Fibroblast of villous mesenchyme (primary cell): ENCODE measurements around the gene PLXNA1. TPM values are rescaled to one million over a fixed set of nuclear protein-coding genes. Genes with fewer than 3 reads are reported as not detected.

ENCODE experiments used
- DNase-seq: peaks from one replicate; pipeline ENCODE4 v3.0.0-alpha.2; 2010; ENCODE audit warnings: low read depth
- H3K4me3 ChIP-seq: 2 replicates; pipeline ENCODE4 v1.5.1; 2011; ENCODE audit warnings: low read depth, mild to moderate bottlenecking, low read length
- total RNA-seq: library from RNA; depleted of rRNA; stranded (reverse); fragments of >200 nt; gene quantifications from 2 replicates; pipeline ENCODE4 v1.2.3, GENCODE V29; 2012
- TF ChIP-seq, protein P1 (sequence below): IDR thresholded peaks from 2 replicates; pipeline ENCODE4 v1.5.1; 2012; ENCODE audit warnings: low read depth, mild to moderate bottlenecking, low read length; ENCODE audit not compliant: insufficient read depth

The PLXNA1 gene
- total RNA-seq, 1 donor: 63.0 TPM

DNA sequence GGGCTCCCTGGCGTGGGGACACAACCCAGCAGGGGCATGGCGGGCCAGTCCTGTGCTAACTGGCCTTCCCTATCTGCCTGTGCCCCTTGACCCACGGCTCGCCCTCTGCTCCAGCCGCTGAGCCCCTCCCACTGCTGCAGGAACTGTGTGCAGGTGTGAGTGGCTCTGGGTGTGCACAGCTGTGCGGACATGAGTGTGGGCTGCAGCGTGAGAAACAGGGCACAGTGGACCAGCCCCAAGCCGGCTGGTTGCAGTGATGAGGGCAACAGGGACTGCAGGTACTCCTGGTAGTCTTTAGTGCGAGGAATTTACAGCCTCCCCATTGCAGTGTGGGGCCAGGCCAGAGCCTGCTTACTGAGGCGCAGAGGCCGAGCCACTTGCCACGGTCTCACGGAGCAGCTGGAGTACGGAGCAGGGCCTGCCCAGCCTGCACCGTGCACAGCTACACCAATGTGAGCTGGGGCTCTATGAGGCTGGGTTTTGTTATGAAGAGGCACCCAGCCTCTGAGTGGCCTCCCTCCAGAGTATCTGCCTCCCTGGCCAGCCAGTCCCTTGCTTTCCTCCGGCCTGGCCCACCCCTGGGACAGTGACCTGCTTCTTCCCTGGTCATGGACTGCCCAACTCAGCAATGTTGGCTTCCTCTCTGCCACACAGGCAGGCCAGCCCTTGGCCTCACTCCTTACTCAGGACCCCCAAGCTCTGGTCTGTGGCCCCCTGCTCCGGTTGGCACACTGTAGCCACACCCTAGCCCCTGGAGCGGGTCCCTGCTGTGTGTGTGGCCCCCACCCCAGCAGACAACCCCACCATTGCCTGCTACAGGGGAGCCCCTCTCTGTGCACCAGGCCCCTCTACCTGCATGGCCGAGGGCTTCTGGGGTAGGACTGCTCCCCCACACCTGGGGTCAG, 47.8 kb downstream of the PLXNA1 start:
- H3K4me3 ChIP-seq: no peak overlapping the region
- TF ChIP-seq, protein P1, sequence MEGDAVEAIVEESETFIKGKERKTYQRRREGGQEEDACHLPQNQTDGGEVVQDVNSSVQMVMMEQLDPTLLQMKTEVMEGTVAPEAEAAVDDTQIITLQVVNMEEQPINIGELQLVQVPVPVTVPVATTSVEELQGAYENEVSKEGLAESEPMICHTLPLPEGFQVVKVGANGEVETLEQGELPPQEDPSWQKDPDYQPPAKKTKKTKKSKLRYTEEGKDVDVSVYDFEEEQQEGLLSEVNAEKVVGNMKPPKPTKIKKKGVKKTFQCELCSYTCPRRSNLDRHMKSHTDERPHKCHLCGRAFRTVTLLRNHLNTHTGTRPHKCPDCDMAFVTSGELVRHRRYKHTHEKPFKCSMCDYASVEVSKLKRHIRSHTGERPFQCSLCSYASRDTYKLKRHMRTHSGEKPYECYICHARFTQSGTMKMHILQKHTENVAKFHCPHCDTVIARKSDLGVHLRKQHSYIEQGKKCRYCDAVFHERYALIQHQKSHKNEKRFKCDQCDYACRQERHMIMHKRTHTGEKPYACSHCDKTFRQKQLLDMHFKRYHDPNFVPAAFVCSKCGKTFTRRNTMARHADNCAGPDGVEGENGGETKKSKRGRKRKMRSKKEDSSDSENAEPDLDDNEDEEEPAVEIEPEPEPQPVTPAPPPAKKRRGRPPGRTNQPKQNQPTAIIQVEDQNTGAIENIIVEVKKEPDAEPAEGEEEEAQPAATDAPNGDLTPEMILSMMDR: no peak
- no peak for DNase-seq

- no peak for DNase-seq
- TF ChIP-seq, protein P1: no peak
- H3K4me3 ChIP-seq: no peak overlapping the region
Measured at GRCh38 chr3:127031413-127031810, 48.5 kb downstream of the PLXNA1 start.

- H3K4me3 ChIP-seq: no peak overlapping the region
- no peak for DNase-seq
- TF ChIP-seq, protein P1: no peak
Measured at GRCh38 chr3:127031845-127032244, 48.9 kb downstream of the PLXNA1 start.

DNA sequence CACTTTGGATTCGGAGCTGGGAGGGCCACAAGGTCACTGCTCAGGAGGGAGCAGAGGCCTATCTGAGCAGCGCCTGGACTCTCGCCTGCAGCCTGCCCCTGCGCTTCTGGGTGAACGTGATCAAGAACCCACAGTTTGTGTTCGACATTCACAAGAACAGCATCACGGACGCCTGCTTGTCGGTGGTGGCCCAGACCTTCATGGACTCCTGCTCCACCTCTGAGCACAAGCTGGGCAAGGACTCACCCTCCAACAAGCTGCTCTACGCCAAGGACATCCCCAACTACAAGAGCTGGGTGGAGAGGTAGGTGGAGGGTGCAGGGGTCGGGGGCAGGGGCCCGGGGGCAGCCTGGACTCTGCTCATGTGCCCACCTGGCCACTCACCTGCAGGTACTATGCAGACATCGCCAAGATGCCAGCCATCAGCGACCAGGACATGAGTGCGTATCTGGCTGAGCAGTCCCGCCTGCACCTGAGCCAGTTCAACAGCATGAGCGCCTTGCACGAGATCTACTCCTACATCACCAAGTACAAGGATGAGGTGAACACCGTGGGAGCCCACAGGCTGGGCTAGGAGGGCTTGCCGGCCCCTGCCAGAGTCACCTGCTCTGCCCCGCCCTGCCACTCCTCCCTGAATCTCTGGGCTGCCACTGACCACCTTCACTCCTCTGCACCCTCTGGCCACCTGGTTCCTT, 49.5 kb downstream of the PLXNA1 start:
- no peak overlapping the region for H3K4me3 ChIP-seq
- DNase-seq: no peak
- TF ChIP-seq, protein P1: no peak

Other genes with a start within 250 kb of the PLXNA1 start
- not detected in 2 replicates for gene PRR23E, start 210.0 kb downstream of the PLXNA1 start, total RNA-seq